ENCODE results near the gene SAPCD2. TPM values are rescaled to one million over a fixed set of nuclear protein-coding genes. Genes with fewer than 3 reads are reported as not detected.

SAPCD2 gene
- total and polyA plus RNA-seq, 12 donors, result 0.07 to 1.7 (median 0.58) TPM

- WGBS, 4 donors, result 95 to 99% (median 97%) methylated on average over 12 to 21 of the region's 21 CpGs
- no peak overlapping the region for H3K27ac ChIP-seq
- no peak for DNase-seq
- intact Hi-C loops (cut with DNase I), result no loop called here
- no peak for TF ChIP-seq POLR2A (IDR thresholded peaks at IDR 0.05)
- no peak for TF ChIP-seq CTCF (IDR thresholded peaks at IDR 0.05)
- no peak overlapping the region for H3K4me3 ChIP-seq
- peaks cover 0 to 48% of the 10 kb centered on the region in 2 donors for H3K36me3 ChIP-seq (replicated peaks in 1 of 2)
- no peaks in the 10 kb centered on the region for H3K4me1 ChIP-seq (replicated peaks in 1 of 2)
- H3K27me3 ChIP-seq, result no peaks in the 10 kb centered on the region
- H3K9me3 ChIP-seq (replicated peaks in 1 of 3), result no peaks in the 10 kb centered on the region
These were observed 54.4 kb downstream of the SAPCD2 start for GRCh38 chr9:137015976-137016375.

GRCh38 chr9:137015540-137015930 lies 54.8 kb downstream of the SAPCD2 start:
- Histone ChIP-seq H3K27me3 (no peaks in the 10 kb centered on the region), H3K9me3 (replicated peaks in 1 of 3) (no peaks in the 10 kb centered on the region), H3K4me3 (no peak overlapping the region), H3K4me1 (replicated peaks in 1 of 2) (no peaks in the 10 kb centered on the region), H3K27ac (no peak overlapping the region), H3K36me3 (replicated peaks in 1 of 2) (peaks cover 0 to 49% of the 10 kb centered on the region in 2 donors)
- WGBS, 4 donors, result 95 to 99% (median 97%) methylated on average over 21 to 25 of the region's 25 CpGs
- TF ChIP-seq POLR2A (IDR thresholded peaks at IDR 0.05) (no peak), CTCF (IDR thresholded peaks at IDR 0.05) (no peak)
- DNase-seq, result no peak
- intact Hi-C loops (cut with DNase I), result no loop called here

- TF ChIP-seq POLR2A (IDR thresholded peaks at IDR 0.05), result no peak
- no peak for TF ChIP-seq CTCF (IDR thresholded peaks at IDR 0.05)
- intact Hi-C loops (cut with DNase I), result no loop called here
- no peak overlapping the region for H3K27ac ChIP-seq
These were observed 55.4 kb downstream of the SAPCD2 start for GRCh38 chr9:137014776-137015539.

GRCh38 chr9:137014166-137014565 lies 56.2 kb downstream of the SAPCD2 start:
- no peak for TF ChIP-seq POLR2A (IDR thresholded peaks at IDR 0.05)
- no peak for TF ChIP-seq CTCF (IDR thresholded peaks at IDR 0.05)
- Histone ChIP-seq H3K27me3 (no peaks in the 10 kb centered on the region), H3K9me3 (replicated peaks in 1 of 3) (no peaks in the 10 kb centered on the region), H3K4me1 (replicated peaks in 1 of 2) (no peaks in the 10 kb centered on the region), H3K4me3 (no peak overlapping the region), H3K36me3 (replicated peaks in 1 of 2) (peaks cover 0 to 49% of the 10 kb centered on the region in 2 donors), H3K27ac (no peak overlapping the region)
- 92 to 96% (median 93%) methylated on average over 20 to 23 of the region's 23 CpGs; no CpG with 5 or more reads in 1 of the 4 donors for WGBS, 4 donors
- DNase-seq, result no peak
- intact Hi-C loops (cut with DNase I), result no loop called here

More at GRCh38 chr9:137014776-137015539, 55.4 kb downstream of the SAPCD2 start:
- no peak for DNase-seq
- WGBS, 4 donors, result 96 to 98% (median 97%) methylated on average over 19 to 36 of the region's 36 CpGs
- H3K4me1 ChIP-seq (replicated peaks in 1 of 2), result no peaks in the 10 kb centered on the region
- peaks cover 0 to 49% of the 10 kb centered on the region in 2 donors for H3K36me3 ChIP-seq (replicated peaks in 1 of 2)
- no peaks in the 10 kb centered on the region for H3K27me3 ChIP-seq
- H3K9me3 ChIP-seq (replicated peaks in 1 of 3), result no peaks in the 10 kb centered on the region
- H3K4me3 ChIP-seq, result no peak overlapping the region
